Right ventricle myocardium superior (tissue), 1 donor: ENCODE measurements around the gene XXYLT1. TPM values are rescaled to one million over a fixed set of nuclear protein-coding genes. Genes with fewer than 3 reads are reported as not detected.
"Not testable (repeated sequence)": the region's sequence is repeated elsewhere in the genome, so short reads cannot be mapped to it uniquely, and the experiment has no call there.

Source experiments
- ATAC-seq: fragments of 200-7000 bp; cut with Tn5 transposase; one replicate; pipeline ENCODE4 v1.9.1; 2020; ENCODE audit warnings: mild to moderate bottlenecking; ENCODE audit not compliant: poor library complexity
- DNase-seq: peaks from one replicate; pipeline ENCODE4 v3.0.0-alpha.2; 2020
- intact Hi-C: fragments of 100-400 bp; cut with DNase I; formaldehyde crosslinking; loops from one replicate; pipeline ENCODE4 v1.11.2; 2022
- total RNA-seq: library from RNA; stranded (reverse); fragmentation: NEBNext Ultra II Directional; extraction: Animal tissue kit (Norgen Biotek cat#: 25700); gene quantifications from one replicate; pipeline ENCODE4 v1.2.1, GENCODE V29; 2021
- donor health status: DM: no; HTN: yes; CAD: no; lungs with severe emphysema.

Gene XXYLT1
- total RNA-seq, 1 donor from 2014 or later, result 2.6 TPM

DNA sequence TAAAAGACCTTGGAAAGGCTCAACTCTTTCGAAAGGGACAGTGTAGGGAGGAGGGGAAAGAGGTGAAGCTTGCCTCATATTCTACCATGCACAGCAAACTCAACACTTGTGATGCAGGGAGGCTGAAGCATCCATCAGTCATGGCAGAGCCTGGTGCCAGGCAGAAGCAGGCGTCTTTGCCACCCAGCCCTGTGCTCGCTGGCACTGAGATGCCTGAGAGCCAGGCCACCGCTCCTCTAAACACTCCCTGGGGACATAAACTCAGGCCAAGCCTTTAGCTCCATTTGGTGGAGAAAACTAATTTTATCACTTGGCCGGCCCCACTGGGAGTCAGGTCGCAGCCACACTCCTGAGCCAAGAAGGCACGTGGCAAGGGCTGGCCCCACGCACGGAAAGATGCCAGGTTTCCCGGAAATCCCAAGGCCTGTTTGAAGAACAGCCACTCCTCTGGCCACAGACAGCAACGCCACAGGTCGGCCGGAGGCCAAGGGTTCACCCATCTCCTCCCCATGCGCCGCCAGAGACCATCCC, 30.7 kb downstream of the XXYLT1 start:
- intact Hi-C loops, result no loop called here
- peak; percentile 77 for ATAC-seq
- DNase-seq, result peak; percentile 67

GRCh38 chr3:195239121-195239520, 31.8 kb downstream of the XXYLT1 start:
- intact Hi-C loops, result no loop called here
- DNase-seq (no peak), ATAC-seq (no peak)

GRCh38 chr3:195238586-195239118, 32.3 kb downstream of the XXYLT1 start:
- DNase-seq (no peak), ATAC-seq (peak; percentile 64)
- intact Hi-C loops, result no loop called here

DNA sequence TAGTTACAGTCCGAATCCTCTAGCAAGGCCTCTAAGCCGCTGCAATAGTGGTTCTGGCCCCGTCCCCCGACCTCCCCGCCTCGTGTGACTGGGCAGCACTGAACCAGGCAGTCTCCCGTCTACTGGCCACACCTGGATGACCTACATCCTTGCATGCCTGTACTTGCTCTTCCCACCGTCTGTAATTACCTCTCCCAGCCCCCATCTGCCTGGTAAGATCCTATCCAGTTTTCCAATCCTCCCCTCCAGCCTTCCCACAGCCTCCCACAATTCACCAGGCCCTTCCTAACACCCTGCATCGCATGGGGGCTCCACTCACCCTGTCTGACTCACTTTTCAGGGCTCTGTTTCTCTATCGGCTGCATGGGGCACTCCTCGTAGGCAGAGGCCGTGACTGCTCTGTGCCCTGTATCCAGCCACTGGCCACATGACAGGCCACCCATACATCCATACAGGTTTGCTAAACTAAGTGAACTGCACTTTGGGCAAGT, 32.8 kb downstream of the XXYLT1 start:
- peak; percentile 23 for DNase-seq
- intact Hi-C loops, result no loop called here

DNA sequence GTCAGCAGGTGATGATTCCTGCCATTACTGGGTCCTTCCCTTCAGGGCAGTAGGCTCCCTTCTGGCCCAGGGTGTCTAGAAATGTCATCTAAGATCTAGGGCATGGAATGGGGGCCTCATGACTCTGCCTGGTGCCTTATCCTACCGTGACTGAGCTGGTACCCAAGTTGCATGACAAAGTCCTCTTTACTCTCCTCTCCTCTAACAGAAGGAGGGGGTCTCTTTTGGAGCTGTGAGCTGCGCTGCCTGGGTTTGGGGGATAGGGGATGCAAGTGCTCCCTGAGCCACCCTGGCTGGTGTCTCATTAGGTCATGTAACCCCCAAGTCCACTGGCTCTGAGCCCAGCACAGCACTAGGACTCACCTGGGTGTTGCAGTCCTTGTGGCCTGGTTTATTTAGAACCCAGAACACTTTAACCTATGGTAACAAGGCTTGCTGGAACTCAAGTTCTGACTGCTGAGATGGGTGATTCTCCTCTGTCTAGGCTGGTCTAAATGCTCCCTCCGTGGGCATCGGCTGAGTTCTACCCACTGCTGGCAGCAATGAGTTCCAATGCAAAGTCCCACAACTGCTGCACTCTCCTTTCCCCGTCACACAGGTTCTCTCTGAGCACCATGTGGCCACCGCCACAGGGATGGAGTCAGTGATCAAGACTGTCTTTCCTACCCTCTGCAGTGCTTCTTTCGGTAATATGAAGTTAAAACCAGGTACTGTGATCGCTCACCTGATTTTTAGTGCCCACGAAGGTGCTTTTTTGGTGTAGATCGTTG, 34.0 kb downstream of the XXYLT1 start:
- intact Hi-C loops, result no loop called here
- DNase-seq (peak; percentile 13), ATAC-seq (no peak)

More for the DNA sequence above, 32.8 kb downstream of the XXYLT1 start:
- no peak for ATAC-seq

GRCh38 chr3:195236076-195236798, 34.7 kb downstream of the XXYLT1 start:
- DNase-seq (peak; percentile 3), ATAC-seq (no peak)
- intact Hi-C loops, result no loop called here

- ATAC-seq, result no peak
- DNase-seq, result no peak
These were observed 40.7 kb downstream of the XXYLT1 start for GRCh38 chr3:195230244-195230643.

GRCh38 chr3:195228886-195229285, 42.1 kb downstream of the XXYLT1 start:
- intact Hi-C loops, DNase-seq, ATAC-seq: not testable (repeated sequence)

More at GRCh38 chr3:195230244-195230643, 40.7 kb downstream of the XXYLT1 start:
- intact Hi-C loops, result no loop called here

- no peak for DNase-seq
- no peak for ATAC-seq
- intact Hi-C loops, result no loop called here
These were observed 43.1 kb downstream of the XXYLT1 start for GRCh38 chr3:195227871-195228270.

DNA sequence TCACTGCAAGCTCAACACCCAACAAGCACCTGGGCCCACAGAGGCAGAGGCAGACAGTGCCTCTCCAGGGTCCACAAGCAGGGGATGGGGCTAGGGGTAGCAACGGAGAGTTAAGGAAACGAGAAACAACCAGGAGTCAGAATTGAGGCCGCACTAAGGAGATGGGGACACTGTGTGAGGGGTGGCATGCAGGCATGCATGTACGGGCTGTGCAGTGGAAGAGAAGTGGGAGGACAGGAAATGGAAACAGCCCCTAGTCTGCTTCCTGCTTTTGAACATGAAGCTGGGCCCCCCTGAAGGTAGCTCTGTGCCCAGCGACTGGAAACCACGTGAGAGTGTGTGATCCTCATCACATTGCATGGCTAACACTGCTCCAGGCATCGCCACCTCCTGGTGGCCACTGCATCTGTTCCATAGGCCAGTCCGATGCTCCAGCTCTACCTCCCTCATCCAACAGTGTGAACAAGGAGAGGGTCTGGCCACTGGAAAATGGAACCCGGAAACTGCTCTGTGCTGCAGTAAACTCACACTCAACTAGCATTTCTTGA, 44.0 kb downstream of the XXYLT1 start:
- ATAC-seq, result no peak
- DNase-seq, result peak; percentile 37
- intact Hi-C loops, result no loop called here

DNA sequence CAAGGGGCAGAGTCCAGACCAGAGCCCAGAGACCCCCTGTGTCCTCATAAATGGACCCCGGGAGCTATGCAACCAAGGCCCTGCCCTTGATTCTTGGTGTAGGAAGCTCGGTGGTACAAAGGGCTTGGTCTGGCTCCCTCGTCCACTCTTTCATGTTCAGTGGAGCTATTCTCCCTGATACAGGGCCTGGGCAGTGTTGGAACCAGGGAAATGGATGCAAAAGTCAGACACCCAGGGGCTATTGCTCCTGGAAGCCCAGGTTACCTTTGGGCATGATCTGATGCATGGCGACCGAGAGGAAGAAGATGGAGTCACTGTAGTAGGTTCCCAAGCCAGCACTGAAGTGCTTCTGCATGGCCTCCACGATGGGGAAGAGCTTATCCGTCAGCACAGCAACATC, 44.5 kb downstream of the XXYLT1 start:
- intact Hi-C loops, result no loop called here
- DNase-seq (no peak), ATAC-seq (no peak)

DNA sequence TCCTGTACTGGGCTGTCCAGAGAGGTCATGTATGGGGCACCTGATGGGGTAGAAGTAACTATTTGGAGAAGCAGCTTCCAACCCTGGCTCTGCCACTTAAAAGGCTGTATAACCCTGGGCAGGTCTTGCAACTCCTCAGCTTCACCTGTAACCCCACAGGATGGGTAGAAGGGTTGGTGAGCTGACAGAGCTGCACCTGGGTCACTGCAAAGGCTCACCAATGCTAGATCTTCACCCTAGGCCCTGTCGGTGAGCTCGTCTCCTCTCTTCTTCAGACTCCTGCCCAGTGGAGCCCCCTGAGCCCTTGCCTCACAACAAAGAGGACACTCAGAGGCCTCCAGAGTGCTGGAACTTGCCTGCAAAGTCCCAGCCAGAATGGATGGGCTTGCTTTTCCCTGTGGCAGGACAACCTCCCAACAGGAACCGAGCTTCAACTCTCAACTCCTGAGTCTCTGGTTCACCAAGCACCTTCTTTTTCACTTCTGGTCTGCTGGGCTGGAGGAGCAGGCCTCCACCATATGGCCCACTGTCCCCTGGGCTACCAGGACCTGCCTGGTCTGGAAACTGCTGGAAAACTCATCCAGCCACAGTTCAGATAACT, 45.9 kb downstream of the XXYLT1 start:
- ATAC-seq (no peak), DNase-seq (peak; percentile 16)
- intact Hi-C loops, result no loop called here

- intact Hi-C loops, result no loop called here
- ATAC-seq (no peak), DNase-seq (peak; percentile 20)
These were observed 46.6 kb downstream of the XXYLT1 start for GRCh38 chr3:195224156-195224979.

DNA sequence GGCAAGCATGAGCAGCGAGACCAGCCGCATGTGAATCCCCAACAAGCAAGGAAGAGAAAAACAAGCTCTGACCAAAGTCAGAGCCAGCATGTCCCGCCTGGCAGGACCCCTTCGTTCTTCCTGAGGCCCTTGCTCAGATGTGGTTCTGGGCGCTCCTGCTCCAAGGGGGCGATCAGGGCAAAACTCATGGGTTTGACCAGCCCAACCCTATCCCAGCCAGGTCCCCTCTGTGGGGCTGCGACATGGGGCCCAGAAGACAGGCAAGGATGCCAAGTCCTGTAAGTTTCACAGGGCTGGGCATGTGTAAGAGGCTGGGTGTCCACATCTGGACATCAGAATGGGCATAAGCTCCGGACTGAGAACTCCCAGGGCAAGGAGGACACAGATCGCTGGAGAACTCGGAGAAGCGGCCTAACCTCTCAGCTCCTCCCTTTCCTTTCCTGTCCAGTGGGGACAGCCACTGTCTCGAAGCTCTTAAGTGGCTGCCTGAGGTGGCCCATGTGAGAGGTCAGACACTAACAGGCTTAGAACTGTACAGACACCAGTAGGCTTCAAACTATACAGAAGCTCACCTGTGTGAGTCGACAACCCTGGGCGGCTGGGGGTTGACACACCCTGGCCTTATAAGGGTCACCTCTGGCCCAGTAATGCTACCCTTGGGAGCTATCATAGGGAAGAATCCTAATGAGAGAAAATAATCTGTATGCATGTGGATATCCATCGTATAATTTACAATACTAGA, 48.9 kb downstream of the XXYLT1 start:
- intact Hi-C loops, result no loop called here
- DNase-seq (no peak), ATAC-seq (no peak)

- peak; percentile 87 for ATAC-seq
- peak; percentile 62 for DNase-seq
- intact Hi-C loops, result no loop called here
These were observed 49.7 kb downstream of the XXYLT1 start for GRCh38 chr3:195221015-195221853.
